HG03520 (cell line): ENCODE data around the gene BAIAP2.
"Not testable (repeated sequence)": the region's sequence is repeated elsewhere in the genome, so short reads cannot be mapped to it uniquely, and the experiment has no call there.

Source experiments
- ATAC-seq: cut with Tn5 transposase; IDR thresholded peaks from one replicate; pipeline ENCODE4 v1.9.1; 2021; ENCODE audit warnings: mild to moderate bottlenecking, moderate library complexity; ENCODE audit not compliant: unreplicated experiment

BAIAP2 gene

GRCh38 chr17:81000631-81001357 lies 34.2 kb upstream of the BAIAP2 start:
- ATAC-seq = no peak

- ATAC-seq = no peak
Measured at GRCh38 chr17:81002013-81002384, 33.0 kb upstream of the BAIAP2 start.

- no peak for ATAC-seq
Measured at GRCh38 chr17:81002409-81003361, 32.3 kb upstream of the BAIAP2 start.

GRCh38 chr17:81003711-81004475 lies 31.1 kb upstream of the BAIAP2 start:
- ATAC-seq = no peak

- no peak for ATAC-seq
Measured at GRCh38 chr17:81006891-81007290, 28.1 kb upstream of the BAIAP2 start.

GRCh38 chr17:81008140-81008539 lies 26.8 kb upstream of the BAIAP2 start:
- ATAC-seq = no peak

GRCh38 chr17:81009136-81009535 lies 25.8 kb upstream of the BAIAP2 start:
- no peak for ATAC-seq

GRCh38 chr17:81010935-81011334 lies 24.0 kb upstream of the BAIAP2 start:
- no peak for ATAC-seq

GRCh38 chr17:81011951-81012350 lies 23.0 kb upstream of the BAIAP2 start:
- ATAC-seq = no peak

- no peak for ATAC-seq
Measured at GRCh38 chr17:81012574-81013447, 22.1 kb upstream of the BAIAP2 start.

- ATAC-seq = no peak
Measured at GRCh38 chr17:81013642-81014041, 21.3 kb upstream of the BAIAP2 start.

- no peak for ATAC-seq
Measured at GRCh38 chr17:81015136-81015535, 19.8 kb upstream of the BAIAP2 start.

GRCh38 chr17:81016575-81016974 lies 18.4 kb upstream of the BAIAP2 start:
- ATAC-seq = no peak

GRCh38 chr17:81017330-81017729 lies 17.6 kb upstream of the BAIAP2 start:
- not testable (repeated sequence) for ATAC-seq

GRCh38 chr17:81018044-81018802 lies 16.7 kb upstream of the BAIAP2 start:
- ATAC-seq = no peak

GRCh38 chr17:81019563-81020442 lies 15.1 kb upstream of the BAIAP2 start:
- ATAC-seq = no peak

- ATAC-seq = no peak
Measured at GRCh38 chr17:81020443-81020766, 14.5 kb upstream of the BAIAP2 start.

GRCh38 chr17:81020767-81021497 lies 14.0 kb upstream of the BAIAP2 start:
- ATAC-seq = no peak
